ENCODE data around the gene LPCAT3. TPM values are rescaled to one million over a fixed set of nuclear protein-coding genes. Genes with fewer than 3 reads are reported as not detected.
A peak's percentile ranks its signal among the peaks of the same experiment; 100 is the strongest.

Gene LPCAT3
- polyA plus RNA-seq, 1 donor (not counting 4 experiments of a cell fraction or from before 2014, with no cell fraction given) = 69.1 TPM

DNA sequence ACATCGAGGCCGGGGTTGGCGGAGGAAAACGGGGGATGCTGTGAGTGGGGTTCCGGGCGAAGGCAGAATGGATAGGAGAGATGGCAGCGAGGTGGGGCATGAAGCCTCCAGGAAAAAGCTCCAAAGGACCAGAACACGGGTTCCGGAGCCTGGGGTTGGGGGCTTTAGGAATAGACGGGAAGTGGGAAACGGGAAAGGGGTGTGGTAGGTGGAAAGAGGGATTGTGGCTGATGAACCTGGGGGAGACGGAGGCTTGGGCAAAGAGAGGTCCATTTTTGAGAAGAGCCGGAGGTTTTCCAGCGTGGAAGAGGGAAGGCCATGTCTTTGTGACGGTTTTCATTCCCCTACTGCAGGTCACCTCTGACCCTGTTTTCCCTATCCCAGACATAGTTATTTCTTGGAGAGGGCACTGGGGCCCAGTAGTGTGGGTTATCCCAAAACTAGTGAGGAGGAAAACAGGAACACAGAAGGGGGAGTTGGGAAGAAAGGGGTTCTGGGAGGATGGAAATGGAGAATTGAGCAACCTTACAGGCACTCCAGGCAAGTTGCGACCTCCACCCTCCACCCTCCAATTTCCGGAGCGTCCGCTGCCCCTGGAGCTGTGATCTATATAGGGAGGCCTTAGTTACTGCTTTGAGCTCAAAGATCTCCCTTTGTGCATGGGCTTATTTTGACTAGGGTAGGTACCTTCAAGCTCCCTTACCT, 89.4 kb downstream of the LPCAT3 start:
- Histone ChIP-seq H3K9ac (ENCODE audit: control insufficient read depth, extremely low read depth, insufficient read depth, low read length) (peak overlapping the region; percentile 81), H4K20me1 (ENCODE audit: control insufficient read depth, extremely low read depth, insufficient read depth, low read length) (peaks cover 4% of the 10 kb centered on the region), H3K4me1 (ENCODE audit: control insufficient read depth, extremely low read depth, insufficient read depth, low read length) (peaks cover 42% of the 10 kb centered on the region), H3K4me2 (ENCODE audit: control insufficient read depth, extremely low read depth, insufficient read depth, low read depth, low read length) (peak overlapping the region; percentile 95), H3K9me1 (ENCODE audit: control insufficient read depth, extremely low read depth, insufficient read depth, low read length) (peaks cover 3% of the 10 kb centered on the region), H3K79me2 (ENCODE audit: control insufficient read depth, insufficient read depth, low read length) (peaks cover 46% of the 10 kb centered on the region), H3K27ac (ENCODE audit: control insufficient read depth, insufficient read depth, low read length) (peak overlapping the region; percentile 34), H3K4me3 (ENCODE audit: control insufficient read depth in 2 of 3, extremely low read depth in 1 of 3, insufficient read depth in 2 of 3, low read depth in 1 of 3, low read length in 3 of 3) (peak overlapping the region; percentile 64 to 91 (median 69)), H3K9me3 (ENCODE audit: control insufficient read depth, low read depth, low read length) (no peaks in the 10 kb centered on the region), H3K36me3 (ENCODE audit: control insufficient read depth in 2 of 2, extremely low read depth in 1 of 2, insufficient read depth in 2 of 2, low read length in 2 of 2) (peaks cover 2 to 3% of the 10 kb centered on the region in 2 experiments), H2AFZ (ENCODE audit: control insufficient read depth, low read length) (no peak overlapping the region), H3K27me3 (ENCODE audit: control insufficient read depth, extremely low read depth, insufficient read depth, low read length) (no peaks in the 10 kb centered on the region)
- FAIRE-seq (no peak), DNase-seq (ENCODE audit: low read depth, low spot score) (no peak)
- dilution Hi-C loops (cut with MboI; ENCODE audit: extremely low pct_ligation_motif_present, low sequenced_read_pairs) = no loop called here
- TF ChIP-seq, protein P1, sequence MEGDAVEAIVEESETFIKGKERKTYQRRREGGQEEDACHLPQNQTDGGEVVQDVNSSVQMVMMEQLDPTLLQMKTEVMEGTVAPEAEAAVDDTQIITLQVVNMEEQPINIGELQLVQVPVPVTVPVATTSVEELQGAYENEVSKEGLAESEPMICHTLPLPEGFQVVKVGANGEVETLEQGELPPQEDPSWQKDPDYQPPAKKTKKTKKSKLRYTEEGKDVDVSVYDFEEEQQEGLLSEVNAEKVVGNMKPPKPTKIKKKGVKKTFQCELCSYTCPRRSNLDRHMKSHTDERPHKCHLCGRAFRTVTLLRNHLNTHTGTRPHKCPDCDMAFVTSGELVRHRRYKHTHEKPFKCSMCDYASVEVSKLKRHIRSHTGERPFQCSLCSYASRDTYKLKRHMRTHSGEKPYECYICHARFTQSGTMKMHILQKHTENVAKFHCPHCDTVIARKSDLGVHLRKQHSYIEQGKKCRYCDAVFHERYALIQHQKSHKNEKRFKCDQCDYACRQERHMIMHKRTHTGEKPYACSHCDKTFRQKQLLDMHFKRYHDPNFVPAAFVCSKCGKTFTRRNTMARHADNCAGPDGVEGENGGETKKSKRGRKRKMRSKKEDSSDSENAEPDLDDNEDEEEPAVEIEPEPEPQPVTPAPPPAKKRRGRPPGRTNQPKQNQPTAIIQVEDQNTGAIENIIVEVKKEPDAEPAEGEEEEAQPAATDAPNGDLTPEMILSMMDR (optimal IDR thresholded peaks at IDR 0.05 in 1 of 3, IDR thresholded peaks at IDR 0.05 in 1 of 3, conservative IDR thresholded peaks at IDR 0.05 in 1 of 3; ENCODE audit: extremely low read depth in 1 of 3, insufficient read depth in 2 of 3, low read length in 3 of 3) = no peak
- TF ChIP-seq EZH2 (IDR thresholded peaks at IDR 0.05; ENCODE audit: low read length) = no peak

DNA sequence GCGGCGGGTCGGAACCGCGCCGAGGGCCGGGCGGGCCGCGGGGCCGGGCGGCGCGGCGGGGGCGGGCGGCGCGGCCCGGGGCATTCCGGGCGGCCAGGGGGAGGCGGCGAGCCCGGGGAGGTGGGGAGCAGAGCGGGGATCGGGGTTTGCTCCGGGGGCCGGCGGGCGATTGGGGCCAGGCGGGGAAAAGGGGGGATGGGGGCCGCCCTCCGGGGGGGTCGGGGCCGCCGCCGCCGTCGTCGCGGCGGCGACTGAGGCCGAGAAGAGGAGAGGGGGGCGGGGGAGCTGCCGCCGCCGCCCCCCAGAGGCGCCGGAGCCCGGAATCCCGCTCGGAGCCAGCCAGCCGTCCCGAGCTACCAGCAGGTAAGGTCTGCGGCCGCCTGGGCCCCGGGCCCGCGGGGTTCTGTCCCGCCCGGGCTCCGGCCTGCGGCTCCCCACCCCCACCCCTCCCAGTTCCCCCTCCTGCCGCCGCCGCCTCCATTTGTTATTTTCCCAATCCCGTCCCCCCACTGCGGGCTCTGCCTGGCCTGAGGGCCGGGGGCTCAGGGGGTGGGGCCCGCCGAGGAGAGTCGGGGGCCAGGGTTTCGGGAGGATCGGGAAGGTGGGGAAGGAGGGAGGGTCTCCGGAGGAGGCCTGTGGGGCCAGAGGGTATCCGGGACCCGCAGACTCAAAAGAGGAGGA, 90.1 kb downstream of the LPCAT3 start:
- Histone ChIP-seq H4K20me1 (ENCODE audit: control insufficient read depth, extremely low read depth, insufficient read depth, low read length) (peaks cover 4% of the 10 kb centered on the region), H3K27me3 (ENCODE audit: control insufficient read depth, extremely low read depth, insufficient read depth, low read length) (no peaks in the 10 kb centered on the region), H3K4me2 (ENCODE audit: control insufficient read depth, extremely low read depth, insufficient read depth, low read depth, low read length) (peak overlapping the region; percentile 95), H3K27ac (ENCODE audit: control insufficient read depth, insufficient read depth, low read length) (peak overlapping the region; percentile 34), H3K9ac (ENCODE audit: control insufficient read depth, extremely low read depth, insufficient read depth, low read length) (peak overlapping the region; percentile 81), H3K9me3 (ENCODE audit: control insufficient read depth, low read depth, low read length) (no peaks in the 10 kb centered on the region), H2AFZ (ENCODE audit: control insufficient read depth, low read length) (no peak overlapping the region), H3K79me2 (ENCODE audit: control insufficient read depth, insufficient read depth, low read length) (peaks cover 46% of the 10 kb centered on the region), H3K4me3 (ENCODE audit: control insufficient read depth in 2 of 3, extremely low read depth in 1 of 3, insufficient read depth in 2 of 3, low read depth in 1 of 3, low read length in 3 of 3) (peak overlapping the region; percentile 64 to 91 (median 69)), H3K36me3 (ENCODE audit: control insufficient read depth in 2 of 2, extremely low read depth in 1 of 2, insufficient read depth in 2 of 2, low read length in 2 of 2) (peaks cover 0 to 3% of the 10 kb centered on the region in 2 experiments), H3K4me1 (ENCODE audit: control insufficient read depth, extremely low read depth, insufficient read depth, low read length) (peaks cover 42% of the 10 kb centered on the region), H3K9me1 (ENCODE audit: control insufficient read depth, extremely low read depth, insufficient read depth, low read length) (peaks cover 3% of the 10 kb centered on the region)
- FAIRE-seq = no peak
- no peak for DNase-seq (ENCODE audit: low read depth, low spot score)
- TF ChIP-seq EZH2 (IDR thresholded peaks at IDR 0.05; ENCODE audit: low read length) = no peak
- TF ChIP-seq, protein P1 (optimal IDR thresholded peaks at IDR 0.05 in 1 of 3, IDR thresholded peaks at IDR 0.05 in 1 of 3, conservative IDR thresholded peaks at IDR 0.05 in 1 of 3; ENCODE audit: extremely low read depth in 1 of 3, insufficient read depth in 2 of 3, low read length in 3 of 3) = no peak
- dilution Hi-C loops (cut with MboI; ENCODE audit: extremely low pct_ligation_motif_present, low sequenced_read_pairs) = no loop called here
